GM21825 (cell line): Measurements from ENCODE around the gene SHROOM3.

Experiments used
- ATAC-seq: cut with Tn5 transposase; IDR thresholded peaks from one replicate; pipeline ENCODE4 v1.9.1; 2021; ENCODE audit warnings: mild to moderate bottlenecking, moderate library complexity; ENCODE audit not compliant: unreplicated experiment

SHROOM3 gene

GRCh38 chr4:76649086-76649485, 214.1 kb downstream of the SHROOM3 start:
- ATAC-seq: no peak

- ATAC-seq: no peak
These were observed 216.6 kb downstream of the SHROOM3 start for GRCh38 chr4:76651616-76652015.

GRCh38 chr4:76652389-76652788, 217.4 kb downstream of the SHROOM3 start:
- no peak for ATAC-seq

GRCh38 chr4:76654084-76654483, 219.1 kb downstream of the SHROOM3 start:
- ATAC-seq: no peak

GRCh38 chr4:76654791-76655190, 219.8 kb downstream of the SHROOM3 start:
- ATAC-seq: no peak

GRCh38 chr4:76655566-76656479, 220.8 kb downstream of the SHROOM3 start:
- no peak for ATAC-seq

GRCh38 chr4:76657443-76657842, 222.4 kb downstream of the SHROOM3 start:
- no peak for ATAC-seq

- ATAC-seq: peak; percentile 59
These were observed 223.4 kb downstream of the SHROOM3 start for GRCh38 chr4:76658231-76659102.

GRCh38 chr4:76659103-76659490, 224.1 kb downstream of the SHROOM3 start:
- ATAC-seq: no peak

- no peak for ATAC-seq
These were observed 228.8 kb downstream of the SHROOM3 start for GRCh38 chr4:76663824-76664223.

GRCh38 chr4:76665153-76665552, 230.1 kb downstream of the SHROOM3 start:
- ATAC-seq: no peak

- ATAC-seq: no peak
These were observed 230.7 kb downstream of the SHROOM3 start for GRCh38 chr4:76665721-76666120.

- no peak for ATAC-seq
These were observed 232.0 kb downstream of the SHROOM3 start for GRCh38 chr4:76666944-76667532.

- ATAC-seq: no peak
These were observed 235.6 kb downstream of the SHROOM3 start for GRCh38 chr4:76670631-76671030.

- no peak for ATAC-seq
These were observed 238.3 kb downstream of the SHROOM3 start for GRCh38 chr4:76673362-76673761.

GRCh38 chr4:76674983-76675382, 240.0 kb downstream of the SHROOM3 start:
- no peak for ATAC-seq

GRCh38 chr4:76677571-76678326, 242.7 kb downstream of the SHROOM3 start:
- no peak for ATAC-seq

- ATAC-seq: no peak
These were observed 244.7 kb downstream of the SHROOM3 start for GRCh38 chr4:76679691-76680090.

- no peak for ATAC-seq
These were observed 245.9 kb downstream of the SHROOM3 start for GRCh38 chr4:76680952-76681351.

GRCh38 chr4:76681996-76682395, 247.0 kb downstream of the SHROOM3 start:
- no peak for ATAC-seq

GRCh38 chr4:76683144-76683543, 248.1 kb downstream of the SHROOM3 start:
- no peak for ATAC-seq
